ENCODE results near the gene ZNF821.
"Not testable (repeated sequence)": the region's sequence is repeated elsewhere in the genome, so short reads cannot be mapped to it uniquely, and the experiment has no call there.

GRCh38 chr16:71831698-71832097 is 52.3 kb downstream of the ZNF821 start:
- TF ChIP-seq CTCF, POLR2A (IDR thresholded peaks at IDR 0.05): not testable (repeated sequence)

Data from vagina (tissue), 2 donors.